GM18519 (cell line): Measurements from ENCODE around the gene SAT2.

Source experiments
- ATAC-seq: cut with Tn5 transposase; IDR thresholded peaks from one replicate; pipeline ENCODE4 v1.9.1; 2021; ENCODE audit warnings: mild to moderate bottlenecking, moderate library complexity; ENCODE audit not compliant: unreplicated experiment, low FRiP score

The SAT2 gene

DNA sequence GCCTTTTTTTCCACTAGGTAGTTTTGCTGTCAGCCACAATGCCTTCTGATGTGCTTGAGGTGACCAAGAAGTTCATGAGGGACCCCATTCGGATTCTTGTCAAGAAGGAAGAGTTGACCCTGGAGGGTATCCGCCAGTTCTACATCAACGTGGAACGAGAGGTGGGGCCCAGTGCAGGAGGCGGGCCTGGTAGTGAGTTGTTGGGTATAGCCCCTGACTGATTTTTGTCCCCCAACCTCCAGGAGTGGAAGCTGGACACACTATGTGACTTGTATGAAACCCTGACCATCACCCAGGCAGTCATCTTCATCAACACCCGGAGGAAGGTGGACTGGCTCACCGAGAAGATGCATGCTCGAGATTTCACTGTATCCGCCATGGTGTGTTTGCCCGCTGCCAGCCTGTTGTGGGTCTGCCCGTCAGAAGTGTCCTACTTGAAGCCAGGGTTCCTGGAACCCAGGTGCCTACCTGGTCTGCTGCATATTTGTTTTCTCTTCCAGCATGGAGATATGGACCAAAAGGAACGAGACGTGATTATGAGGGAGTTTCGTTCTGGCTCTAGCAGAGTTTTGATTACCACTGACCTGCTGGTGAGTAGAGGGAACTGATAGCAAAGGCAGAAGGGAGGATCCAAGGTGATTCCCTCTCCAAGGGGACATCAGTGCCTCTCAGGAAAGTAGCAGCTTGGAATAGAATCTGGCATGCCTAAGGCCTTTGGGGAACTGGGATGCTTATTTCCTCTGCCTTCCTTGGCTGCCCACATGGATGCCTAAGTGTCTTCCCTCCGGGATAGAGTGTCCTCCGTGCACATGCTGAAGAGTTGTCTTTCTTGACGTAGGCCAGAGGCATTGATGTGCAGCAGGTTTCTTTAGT, 50.1 kb downstream of the SAT2 start:
- ATAC-seq: no peak

DNA sequence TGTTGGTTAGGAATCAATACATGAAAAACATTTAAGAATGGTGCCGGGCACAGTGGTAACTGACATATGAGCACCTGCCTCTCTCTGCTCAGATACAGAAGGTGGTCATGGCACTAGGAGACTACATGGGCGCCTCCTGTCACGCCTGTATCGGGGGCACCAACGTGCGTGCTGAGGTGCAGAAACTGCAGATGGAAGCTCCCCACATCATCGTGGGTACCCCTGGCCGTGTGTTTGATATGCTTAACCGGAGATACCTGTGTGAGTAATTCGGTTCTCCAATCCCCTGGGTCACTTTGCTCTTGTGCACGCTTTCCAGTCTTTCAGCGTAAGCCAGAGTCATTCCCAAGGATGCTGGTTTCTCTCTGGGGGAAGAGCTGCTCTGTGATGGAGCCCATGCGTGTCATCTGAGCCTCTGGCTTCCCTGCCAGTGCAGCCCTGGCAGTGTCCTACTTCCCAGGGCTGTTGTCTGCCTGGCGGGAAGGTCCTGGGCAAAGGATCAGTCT, 51.1 kb downstream of the SAT2 start:
- ATAC-seq: no peak
